ENCODE data around the gene CHRNA1.

GRCh38 chr2:174773215-174773614 lies 8.9 kb upstream of the CHRNA1 start:
- TF ChIP-seq ZNF274 (IDR thresholded peaks at IDR 0.05; ENCODE audit: insufficient read depth, insufficient read length) (no peak), CTCF (IDR thresholded peaks at IDR 0.05 in 2 of 3, conservative IDR thresholded peaks at IDR 0.05 in 1 of 3; ENCODE audit: control insufficient read depth in 2 of 3, extremely low read depth in 1 of 3, insufficient read depth in 1 of 3, low read depth in 3 of 3, low read length in 3 of 3) (no peak), ZNF24 (IDR thresholded peaks at IDR 0.05) (no peak), TAF1 (IDR thresholded peaks at IDR 0.05; ENCODE audit: borderline replicate concordance, low read depth, low read length) (no peak), FOS (IDR thresholded peaks at IDR 0.05; ENCODE audit: borderline replicate concordance, extremely low read depth, insufficient read length) (no peak), MLLT1 (IDR thresholded peaks at IDR 0.05) (no peak), CBX3 (IDR thresholded peaks at IDR 0.05; ENCODE audit: borderline replicate concordance, low read depth) (no peak), POLR2AphosphoS5 (IDR thresholded peaks at IDR 0.05; ENCODE audit: low read length) (no peak), POLR2A (IDR thresholded peaks at IDR 0.05; ENCODE audit: low read depth, low read length) (no peak), BRCA1 (IDR thresholded peaks at IDR 0.05; ENCODE audit: low read depth, low read length) (no peak), SMC3 (IDR thresholded peaks at IDR 0.05; ENCODE audit: borderline replicate concordance, low read length) (no peak), NFIC (IDR thresholded peaks at IDR 0.05; ENCODE audit: low read depth, low read length) (no peak)
